Ishikawa (cell line): ENCODE results near the gene MGMT.

ENCODE experiments used
- CEBPB ChIP-seq: IDR thresholded peaks from 2 replicates; pipeline ENCODE4 v1.6.1; 2012
- CREB1 ChIP-seq: IDR thresholded peaks from 2 replicates; pipeline ENCODE4 v1.6.1; 2012; ENCODE audit warnings: low read depth
- EGR1 ChIP-seq: IDR thresholded peaks from 2 replicates; pipeline ENCODE4 v1.6.1; 2012
- EP300 ChIP-seq: IDR thresholded peaks from 2 replicates; pipeline ENCODE4 v1.6.1; 2012; ENCODE audit warnings: borderline replicate concordance
- FOXM1 ChIP-seq: IDR thresholded peaks from 2 replicates; pipeline ENCODE4 v1.6.1; 2012; ENCODE audit warnings: low read depth, borderline replicate concordance
- MAX ChIP-seq: IDR thresholded peaks from 2 replicates; pipeline ENCODE4 v1.6.1; 2012
- NFIC ChIP-seq: IDR thresholded peaks from 2 replicates; pipeline ENCODE4 v1.6.1; 2012
- RAD21 ChIP-seq: IDR thresholded peaks from 2 replicates; pipeline ENCODE4 v1.6.1; 2012; ENCODE audit warnings: low read depth
- REST ChIP-seq: IDR thresholded peaks from 2 replicates; pipeline ENCODE4 v1.6.1; 2012; ENCODE audit warnings: low read depth, mild to moderate bottlenecking
- TAF1 ChIP-seq: IDR thresholded peaks from 2 replicates; pipeline ENCODE4 v1.6.1; 2012; ENCODE audit warnings: low read depth, mild to moderate bottlenecking
- TCF12 ChIP-seq: IDR thresholded peaks from 2 replicates; pipeline ENCODE4 v1.6.1; 2012; ENCODE audit warnings: low read depth
- TEAD4 ChIP-seq: IDR thresholded peaks from 2 replicates; pipeline ENCODE4 v1.6.1; 2012
- USF1 ChIP-seq: IDR thresholded peaks from 2 replicates; pipeline ENCODE4 v1.6.1; 2012
- YY1 ChIP-seq: IDR thresholded peaks from 2 replicates; pipeline ENCODE4 v1.6.1; 2012; ENCODE audit warnings: low read depth
- ZBTB7A ChIP-seq: IDR thresholded peaks from 2 replicates; pipeline ENCODE4 v1.6.1; 2012; ENCODE audit warnings: low read depth

MGMT gene

GRCh38 chr10:129766611-129767550 is 299.8 kb downstream of the MGMT start:
- TF ChIP-seq YY1 = no peak
- no peak for TF ChIP-seq EP300
- no peak for TF ChIP-seq MAX
- TF ChIP-seq TAF1 = no peak
- TF ChIP-seq NFIC = no peak
- TF ChIP-seq ZBTB7A = no peak
- no peak for TF ChIP-seq USF1
- TF ChIP-seq EGR1 = no peak
- TF ChIP-seq CREB1 = no peak
- TF ChIP-seq RAD21 = no peak
- TF ChIP-seq FOXM1 = no peak
- no peak for TF ChIP-seq REST
- no peak for TF ChIP-seq CEBPB

- TF ChIP-seq ZBTB7A (no peak), RAD21 (no peak), TAF1 (no peak), TCF12 (no peak)
Observed at GRCh38 chr10:129767751-129768150, 300.7 kb downstream of the MGMT start.

- TF ChIP-seq CREB1 = no peak
- TF ChIP-seq YY1 = no peak
- no peak for TF ChIP-seq ZBTB7A
- no peak for TF ChIP-seq TCF12
- TF ChIP-seq EGR1 = no peak
- no peak for TF ChIP-seq EP300
- TF ChIP-seq MAX = no peak
- TF ChIP-seq CEBPB = no peak
- no peak for TF ChIP-seq TEAD4
- no peak for TF ChIP-seq RAD21
- no peak for TF ChIP-seq REST
- TF ChIP-seq TAF1 = no peak
- TF ChIP-seq USF1 = no peak
- no peak for TF ChIP-seq FOXM1
Observed at GRCh38 chr10:129768437-129769355, 301.7 kb downstream of the MGMT start.

- TF ChIP-seq EGR1 (no peak), CEBPB (no peak), EP300 (no peak), TAF1 (no peak), FOXM1 (no peak), MAX (no peak), USF1 (no peak), ZBTB7A (no peak), RAD21 (no peak), YY1 (no peak), TCF12 (no peak), REST (no peak), TEAD4 (no peak), NFIC (no peak), CREB1 (no peak)
Observed at GRCh38 chr10:129769381-129770116, 302.5 kb downstream of the MGMT start.
